ENCODE data around the gene MAP4K3.

DNA sequence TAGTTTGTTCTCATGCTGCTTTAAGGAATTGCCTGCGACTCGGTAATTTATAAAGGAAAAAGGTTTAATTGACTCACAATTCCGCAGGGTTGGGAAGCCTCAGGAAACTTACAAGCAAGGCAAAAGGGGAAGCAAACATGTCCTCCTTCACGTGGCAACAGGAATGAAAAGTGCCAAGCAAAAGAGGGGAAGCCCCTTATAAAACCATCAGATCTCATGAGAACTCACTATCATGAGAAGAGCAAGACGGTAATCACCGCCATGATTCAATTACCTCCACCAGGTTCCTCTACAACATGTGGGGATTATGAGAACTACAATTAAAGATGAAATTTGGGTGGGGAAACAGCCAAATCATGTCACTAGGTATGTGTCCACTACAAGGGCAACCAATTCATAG lies 53.9 kb downstream of the MAP4K3 start:
- TF ChIP-seq CTCF (conservative IDR thresholded peaks at IDR 0.05; ENCODE audit: low read depth, low read length): no peak
- no peak for TF ChIP-seq EZH2 (IDR thresholded peaks at IDR 0.05; ENCODE audit: borderline replicate concordance, low read depth, low read length, poor library complexity, severe bottlenecking)

Measured in A673 (cell line).